MM.1S (cell line): ENCODE results near the gene PSTPIP2.

Experiments used
- DNase-seq: peaks from one replicate; pipeline ENCODE4 v3.0.0-alpha.2; 2015
- H2AFZ ChIP-seq: fragments of 300-600 bp; sonication (generic); 2 replicates; pipeline ENCODE4 v1.6.0; 2016; ENCODE audit warnings: antibody characterized with exemption, low read length
- H3F3A ChIP-seq: fragments of 300-600 bp; sonication (generic); 2 replicates; pipeline ENCODE4 v1.6.1; 2016; ENCODE audit warnings: mild to moderate bottlenecking, antibody characterized with exemption, low read length, moderate library complexity, mixed read lengths; ENCODE audit not compliant: insufficient read depth
- H3K27ac ChIP-seq: fragments of 300-600 bp; sonication (generic); 2 replicates; pipeline ENCODE4 v1.5.1; 2016; ENCODE audit warnings: mild to moderate bottlenecking, low read length
- H3K27me3 ChIP-seq: fragments of 300-600 bp; sonication (generic); replicated peaks from 2 replicates; pipeline ENCODE4 v1.6.0; 2016; ENCODE audit warnings: low read length; ENCODE audit not compliant: insufficient read depth
- H3K36me3 ChIP-seq: fragments of 300-600 bp; sonication (generic); replicated peaks from 2 replicates; pipeline ENCODE4 v1.6.1; 2016; ENCODE audit warnings: mild to moderate bottlenecking, low read length, mixed read lengths; ENCODE audit not compliant: insufficient read depth
- H3K4me1 ChIP-seq: fragments of 300-600 bp; sonication (generic); 2 replicates; pipeline ENCODE4 v1.6.1; 2016; ENCODE audit warnings: low read length, mixed read lengths
- H3K4me2 ChIP-seq: fragments of 300-600 bp; sonication (generic); 2 replicates; pipeline ENCODE4 v1.6.0; 2016; ENCODE audit warnings: low read depth, low read length
- H3K4me3 ChIP-seq: fragments of 300-600 bp; sonication (generic); 2 replicates; pipeline ENCODE4 v1.5.1; 2016; ENCODE audit warnings: low read length, mixed read lengths
- H3K79me2 ChIP-seq: fragments of 300-600 bp; sonication (generic); 2 replicates; pipeline ENCODE4 v1.6.1; 2016; ENCODE audit warnings: mixed run types, low read length, mixed read lengths
- H3K9ac ChIP-seq: fragments of 300-600 bp; sonication (generic); 2 replicates; pipeline ENCODE4 v1.6.1; 2016; ENCODE audit warnings: low read length, mixed read lengths
- H3K9me2 ChIP-seq: fragments of 300-600 bp; sonication (generic); replicated peaks from 2 replicates; pipeline ENCODE4 v1.6.1; 2016; ENCODE audit warnings: mild to moderate bottlenecking, low read length, mixed read lengths; ENCODE audit not compliant: insufficient read depth
- H3K9me3 ChIP-seq: fragments of 300-600 bp; sonication (generic); replicated peaks from 2 replicates; pipeline ENCODE4 v1.6.1; 2016; ENCODE audit warnings: mild to moderate bottlenecking, low read length, mixed read lengths; ENCODE audit not compliant: insufficient read depth
- H4K20me1 ChIP-seq: fragments of 300-600 bp; sonication (generic); 2 replicates; pipeline ENCODE4 v1.6.1; 2016; ENCODE audit warnings: mild to moderate bottlenecking, low read length, moderate library complexity, mixed read lengths; ENCODE audit not compliant: insufficient read depth
- CTCF ChIP-seq: fragments of 300-600 bp; sonication (generic); IDR thresholded peaks from 2 replicates; pipeline ENCODE4 v1.5.1; 2016; ENCODE audit warnings: antibody characterized with exemption, low read length, mixed read lengths
- EZH2 ChIP-seq: fragments of 300-600 bp; sonication (generic); optimal IDR thresholded peaks from 2 replicates; pipeline ENCODE3; 2017; ENCODE audit warnings: low read depth, mild to moderate bottlenecking, antibody characterized with exemption, low read length, mixed read lengths
- EZH2phosphoT487 ChIP-seq: fragments of 300-600 bp; sonication (generic); IDR thresholded peaks from 2 replicates; pipeline ENCODE4 v1.6.1; 2018; ENCODE audit warnings: antibody characterized with exemption, low read length

The PSTPIP2 gene

GRCh38 chr18:45957100-45957499 is 115.0 kb downstream of the PSTPIP2 start:
- no peak overlapping the region for H3K9ac ChIP-seq
- peaks cover 58% of the 10 kb centered on the region for H3K79me2 ChIP-seq
- no peaks in the 10 kb centered on the region for H3K27me3 ChIP-seq
- peaks cover 3% of the 10 kb centered on the region for H3K4me1 ChIP-seq
- peaks cover 8% of the 10 kb centered on the region; the same call in 1 of the 2 replicates for H3K36me3 ChIP-seq
- no peaks in the 10 kb centered on the region for H3K9me2 ChIP-seq
- no peak for TF ChIP-seq EZH2phosphoT487
- no peak for TF ChIP-seq EZH2
- no peak for TF ChIP-seq CTCF
- no peaks in the 10 kb centered on the region for H3F3A ChIP-seq
- no peak for DNase-seq
- no peak overlapping the region for H3K4me2 ChIP-seq
- H4K20me1 ChIP-seq: no peaks in the 10 kb centered on the region
- H3K27ac ChIP-seq: no peak overlapping the region
- no peaks in the 10 kb centered on the region for H3K9me3 ChIP-seq
- H3K4me3 ChIP-seq: no peak overlapping the region
- H2AFZ ChIP-seq: no peak overlapping the region

GRCh38 chr18:45954070-45954934 is 117.8 kb downstream of the PSTPIP2 start:
- Histone ChIP-seq H3K79me2 (peaks cover 35% of the 10 kb centered on the region), H3K4me1 (no peaks in the 10 kb centered on the region), H3K27me3 (no peaks in the 10 kb centered on the region), H3K27ac (no peak overlapping the region), H2AFZ (no peak overlapping the region), H3K36me3 (peaks cover 10% of the 10 kb centered on the region; the same call in 1 of the 2 replicates), H3K4me2 (no peak overlapping the region), H3F3A (no peaks in the 10 kb centered on the region), H3K9me2 (no peaks in the 10 kb centered on the region), H3K9me3 (no peaks in the 10 kb centered on the region), H3K4me3 (no peak overlapping the region), H4K20me1 (no peaks in the 10 kb centered on the region), H3K9ac (no peak overlapping the region)
- DNase-seq: no peak
- TF ChIP-seq CTCF (no peak), EZH2 (no peak), EZH2phosphoT487 (no peak)

GRCh38 chr18:45951016-45951714 is 120.9 kb downstream of the PSTPIP2 start:
- H3K9ac ChIP-seq: no peak overlapping the region
- H3K4me1 ChIP-seq: no peaks in the 10 kb centered on the region
- H4K20me1 ChIP-seq: no peaks in the 10 kb centered on the region
- H3F3A ChIP-seq: no peaks in the 10 kb centered on the region
- no peak overlapping the region for H3K4me2 ChIP-seq
- peaks cover 8% of the 10 kb centered on the region for H3K79me2 ChIP-seq
- H2AFZ ChIP-seq: no peak overlapping the region
- peaks cover 14% of the 10 kb centered on the region for H3K36me3 ChIP-seq
- H3K9me3 ChIP-seq: no peaks in the 10 kb centered on the region
- no peak overlapping the region for H3K4me3 ChIP-seq
- no peaks in the 10 kb centered on the region for H3K27me3 ChIP-seq
- no peak for DNase-seq
- TF ChIP-seq CTCF (no peak), EZH2phosphoT487 (no peak), EZH2 (no peak)
- no peak overlapping the region for H3K27ac ChIP-seq
- H3K9me2 ChIP-seq: no peaks in the 10 kb centered on the region
